GM18508 (cell line): ENCODE measurements around the gene CNNM1.

Source experiments
- ATAC-seq: cut with Tn5 transposase; IDR thresholded peaks from one replicate; pipeline ENCODE4 v1.9.1; 2021; ENCODE audit warnings: moderate number of reproducible peaks; ENCODE audit not compliant: insufficient read depth, unreplicated experiment

CNNM1 gene

GRCh38 chr10:99410146-99410545 is 81.0 kb downstream of the CNNM1 start:
- no peak for ATAC-seq

- ATAC-seq = no peak
These were observed 81.7 kb downstream of the CNNM1 start for GRCh38 chr10:99410876-99411275.

GRCh38 chr10:99411546-99411945 is 82.4 kb downstream of the CNNM1 start:
- no peak for ATAC-seq

GRCh38 chr10:99412099-99412498 is 82.9 kb downstream of the CNNM1 start:
- no peak for ATAC-seq

- no peak for ATAC-seq
These were observed 89.9 kb downstream of the CNNM1 start for GRCh38 chr10:99418910-99419624.

- no peak for ATAC-seq
These were observed 90.5 kb downstream of the CNNM1 start for GRCh38 chr10:99419688-99420087.

- no peak for ATAC-seq
These were observed 92.1 kb downstream of the CNNM1 start for GRCh38 chr10:99421233-99421739.

GRCh38 chr10:99422529-99423096 is 93.5 kb downstream of the CNNM1 start:
- no peak for ATAC-seq

GRCh38 chr10:99424656-99425055 is 95.5 kb downstream of the CNNM1 start:
- ATAC-seq = no peak

GRCh38 chr10:99425204-99425603 is 96.0 kb downstream of the CNNM1 start:
- no peak for ATAC-seq

GRCh38 chr10:99426689-99427088 is 97.5 kb downstream of the CNNM1 start:
- ATAC-seq = no peak

GRCh38 chr10:99427566-99428190 is 98.5 kb downstream of the CNNM1 start:
- ATAC-seq = no peak

- ATAC-seq = no peak
These were observed 100.5 kb downstream of the CNNM1 start for GRCh38 chr10:99429517-99430095.

GRCh38 chr10:99430116-99430450 is 100.9 kb downstream of the CNNM1 start:
- no peak for ATAC-seq

GRCh38 chr10:99430451-99431189 is 101.5 kb downstream of the CNNM1 start, which contains the start of gene GOT1:
TSS of gene GOT1 (minus strand) at chr10:99430624. CDS start at chr10:99430565, 59 bp downstream.
- peak; percentile 94 for ATAC-seq

GRCh38 chr10:99431190-99431760 is 102.1 kb downstream of the CNNM1 start:
- no peak for ATAC-seq

- no peak for ATAC-seq
These were observed 102.9 kb downstream of the CNNM1 start for GRCh38 chr10:99432047-99432446.

- ATAC-seq = no peak
These were observed 103.7 kb downstream of the CNNM1 start for GRCh38 chr10:99432881-99433280.

GRCh38 chr10:99433378-99434020 is 104.3 kb downstream of the CNNM1 start:
- ATAC-seq = no peak
